Tibial nerve (tissue), 4 donors: ENCODE data around the gene PKLR.

Source experiments
- CTCF ChIP-seq, 5 experiments: fragments of 200-600 bp in 3 of 5; fragments of 450-650 bp in 2 of 5; sonication (generic) in 3 of 5; IDR thresholded peaks; one replicate each; pipeline ENCODE4 v1.5.1; 2016 to 2019; ENCODE audit warnings: antibody characterized with exemption in 5 of 5, mild to moderate bottlenecking in 3 of 5, moderate library complexity in 2 of 5
- EP300 ChIP-seq, 2 donors: sonication (generic); formaldehyde crosslinking; IDR thresholded peaks; one replicate each; pipeline ENCODE4 v1.6.1; 2017; ENCODE audit warnings: antibody characterized with exemption in 2 of 2, mild to moderate bottlenecking in 1 of 2
- POLR2A ChIP-seq, 2 donors: fragments of 450-650 bp; IDR thresholded peaks; one replicate each; pipeline ENCODE4 v1.6.1; 2017; ENCODE audit warnings: antibody characterized with exemption in 2 of 2, mild to moderate bottlenecking in 2 of 2, moderate library complexity in 2 of 2

DNA sequence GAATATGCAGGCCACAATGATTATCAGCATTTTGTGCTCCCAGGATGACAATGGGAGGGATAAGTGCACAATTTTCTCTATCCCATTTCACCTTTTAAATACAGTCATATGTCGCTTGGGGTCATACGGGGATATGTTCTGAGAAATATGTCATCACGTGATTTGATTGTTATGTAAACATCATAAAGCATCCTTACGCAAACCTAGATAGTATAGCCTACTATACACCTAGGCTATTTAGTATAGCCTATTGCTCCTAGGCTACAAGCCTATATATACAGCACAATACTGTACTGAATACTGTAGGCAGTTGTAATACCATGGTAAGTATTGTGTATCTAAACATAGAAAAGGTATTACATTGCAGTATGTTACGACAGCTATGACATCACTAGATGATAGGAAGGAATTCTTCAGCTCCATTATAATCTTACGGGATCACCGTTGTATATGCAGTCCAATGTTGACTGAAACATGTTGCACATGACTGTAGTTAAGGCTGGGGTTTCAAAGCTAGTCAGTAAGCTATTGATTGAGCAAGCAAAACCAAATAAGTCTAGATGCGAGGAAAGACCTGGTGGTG lies 38.4 kb upstream of the PKLR start:
- TF ChIP-seq EP300 (IDR thresholded peaks at IDR 0.05) (no peak), POLR2A (IDR thresholded peaks at IDR 0.05) (no peak), CTCF (IDR thresholded peaks at IDR 0.05) (no peak)
